GM12875 (cell line): ENCODE data around the gene XRRA1.

Source experiments
- H3K4me3 ChIP-seq: one replicate; pipeline ENCODE4 v1.5.1; 2011; ENCODE audit warnings: low read depth, low read length, control low read depth
- TF ChIP-seq, protein P1 (sequence below): IDR thresholded peaks from 2 replicates; pipeline ENCODE4 v1.5.1; 2011; ENCODE audit warnings: low read depth, mild to moderate bottlenecking, control low read depth, inconsistent platforms, low read length, moderate library complexity, borderline replicate concordance; ENCODE audit not compliant: insufficient read depth

The XRRA1 gene

GRCh38 chr11:74957937-74958629 lies 9.2 kb upstream of the XRRA1 start:
- no peak overlapping the region for H3K4me3 ChIP-seq
- TF ChIP-seq, protein P1, sequence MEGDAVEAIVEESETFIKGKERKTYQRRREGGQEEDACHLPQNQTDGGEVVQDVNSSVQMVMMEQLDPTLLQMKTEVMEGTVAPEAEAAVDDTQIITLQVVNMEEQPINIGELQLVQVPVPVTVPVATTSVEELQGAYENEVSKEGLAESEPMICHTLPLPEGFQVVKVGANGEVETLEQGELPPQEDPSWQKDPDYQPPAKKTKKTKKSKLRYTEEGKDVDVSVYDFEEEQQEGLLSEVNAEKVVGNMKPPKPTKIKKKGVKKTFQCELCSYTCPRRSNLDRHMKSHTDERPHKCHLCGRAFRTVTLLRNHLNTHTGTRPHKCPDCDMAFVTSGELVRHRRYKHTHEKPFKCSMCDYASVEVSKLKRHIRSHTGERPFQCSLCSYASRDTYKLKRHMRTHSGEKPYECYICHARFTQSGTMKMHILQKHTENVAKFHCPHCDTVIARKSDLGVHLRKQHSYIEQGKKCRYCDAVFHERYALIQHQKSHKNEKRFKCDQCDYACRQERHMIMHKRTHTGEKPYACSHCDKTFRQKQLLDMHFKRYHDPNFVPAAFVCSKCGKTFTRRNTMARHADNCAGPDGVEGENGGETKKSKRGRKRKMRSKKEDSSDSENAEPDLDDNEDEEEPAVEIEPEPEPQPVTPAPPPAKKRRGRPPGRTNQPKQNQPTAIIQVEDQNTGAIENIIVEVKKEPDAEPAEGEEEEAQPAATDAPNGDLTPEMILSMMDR, result no peak

DNA sequence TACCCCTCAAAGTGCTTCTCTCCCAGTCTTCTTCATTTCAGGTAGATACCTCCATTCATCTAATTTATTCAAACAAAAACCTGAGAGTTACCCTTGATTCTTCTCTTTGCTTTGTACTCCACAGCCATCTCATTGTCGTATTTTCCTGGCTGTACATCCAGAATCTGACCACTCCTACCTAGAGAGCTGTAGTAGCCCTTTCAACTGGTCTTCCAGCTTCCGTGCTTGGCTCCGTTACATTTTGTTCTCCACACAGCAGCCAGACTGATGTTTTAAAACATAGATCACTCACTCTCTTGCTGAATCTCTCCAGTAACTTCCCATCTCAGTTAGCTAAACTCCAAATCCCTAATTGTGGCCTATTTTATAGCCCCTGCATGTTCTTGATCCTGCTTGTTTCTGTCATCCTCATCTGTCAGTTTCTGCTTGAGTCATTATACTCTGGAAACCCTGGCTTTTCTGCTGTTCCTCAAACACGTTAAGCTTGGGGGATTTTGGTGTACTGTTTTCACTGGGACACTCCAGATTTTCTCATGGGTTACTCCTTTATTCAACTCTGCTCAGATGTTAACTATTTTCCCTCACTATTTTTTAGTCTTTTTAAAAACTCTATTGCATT lies 7.6 kb upstream of the XRRA1 start:
- TF ChIP-seq, protein P1, result no peak

GRCh38 chr11:74954199-74954598 lies 5.3 kb upstream of the XRRA1 start:
- TF ChIP-seq, protein P1, result no peak
- no peak overlapping the region for H3K4me3 ChIP-seq

More for the DNA sequence above, 7.6 kb upstream of the XRRA1 start:
- no peak overlapping the region for H3K4me3 ChIP-seq

DNA sequence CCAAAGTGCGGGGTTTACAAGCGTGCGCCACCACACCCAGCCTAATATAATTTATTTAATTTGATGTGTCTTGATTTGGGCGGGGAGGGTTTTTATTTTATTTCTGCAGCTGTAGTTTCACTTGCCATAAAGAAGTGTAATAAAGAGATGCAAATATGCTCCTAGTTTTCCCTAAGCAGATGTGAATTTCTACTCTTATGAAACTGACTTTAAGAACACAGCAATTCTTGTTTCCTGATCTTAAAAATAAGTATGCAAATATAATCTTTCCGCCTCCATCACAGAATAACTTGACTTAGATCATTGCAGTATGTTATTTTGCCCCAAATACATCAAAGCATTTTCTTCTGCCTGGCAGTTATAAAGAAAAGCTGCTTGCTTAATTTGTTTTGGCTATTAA lies 4.6 kb upstream of the XRRA1 start:
- TF ChIP-seq, protein P1, result no peak
- H3K4me3 ChIP-seq, result no peak overlapping the region

DNA sequence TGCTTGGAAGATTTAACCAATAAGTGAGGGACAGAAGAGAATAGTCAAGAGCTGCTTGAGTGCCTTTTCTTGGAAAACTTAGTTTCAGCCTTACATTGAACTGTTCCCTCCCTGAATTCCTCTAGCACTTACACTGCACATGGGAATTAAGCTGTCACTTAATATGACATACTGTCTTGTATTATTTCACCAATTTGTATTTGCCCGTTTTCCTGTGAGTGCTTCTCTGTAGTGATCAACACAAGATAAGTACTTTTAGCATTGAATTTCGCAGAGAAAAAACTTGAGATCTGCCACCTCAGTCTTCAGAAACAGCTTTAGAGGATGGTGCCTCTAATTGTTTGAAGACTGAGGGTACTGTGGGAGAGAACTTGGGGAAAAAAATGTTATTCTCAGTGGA lies 3.9 kb upstream of the XRRA1 start:
- no peak overlapping the region for H3K4me3 ChIP-seq
- TF ChIP-seq, protein P1, result no peak

- TF ChIP-seq, protein P1, result no peak
- peak overlapping the region; percentile 19 for H3K4me3 ChIP-seq
Observed at GRCh38 chr11:74951226-74951625, 2.3 kb upstream of the XRRA1 start.

GRCh38 chr11:74950374-74950969 lies 1.6 kb upstream of the XRRA1 start:
- TF ChIP-seq, protein P1, result no peak
- H3K4me3 ChIP-seq, result peak overlapping the region; percentile 95
